HL-60 (cell line): ENCODE data around the gene FRMD5.
"Not testable (repeated sequence)": the region's sequence is repeated elsewhere in the genome, so short reads cannot be mapped to it uniquely, and the experiment has no call there.

Source experiments
- DNase-seq, 2 experiments: peaks; one replicate each; pipeline ENCODE4 v3.0.0-alpha.2; 2010 to 2020; ENCODE audit warnings: low read depth in 1 of 2, low spot score in 1 of 2
- H3K27ac ChIP-seq: fragments of 250-450 bp; sonication (Bioruptor Pico); replicated peaks from 2 replicates; pipeline ENCODE4 v1.5.1; 2020; ENCODE audit warnings: mild to moderate bottlenecking, moderate library complexity
- H3K27me3 ChIP-seq: fragments of 250-450 bp; sonication (Bioruptor Pico); 2 replicates; pipeline ENCODE4 v1.5.1; 2021; ENCODE audit warnings: mild to moderate bottlenecking, moderate library complexity; ENCODE audit not compliant: insufficient read depth, poor library complexity, severe bottlenecking
- H3K4me3 ChIP-seq: replicated peaks from 2 replicates; pipeline ENCODE4 v1.5.1; 2011; ENCODE audit warnings: mild to moderate bottlenecking, control low read depth, low read length; ENCODE audit not compliant: insufficient read depth
- GABPA ChIP-seq: IDR thresholded peaks from 2 replicates; pipeline ENCODE4 v1.6.1; 2012; ENCODE audit warnings: low read depth
- POLR2AphosphoS5 ChIP-seq: IDR thresholded peaks from 2 replicates; pipeline ENCODE4 v1.6.1; 2012; ENCODE audit warnings: low read depth
- SPI1 ChIP-seq: IDR thresholded peaks from 2 replicates; pipeline ENCODE4 v1.6.1; 2012; ENCODE audit warnings: low read depth, mild to moderate bottlenecking, borderline replicate concordance
- TF ChIP-seq, protein P1 (sequence below): IDR thresholded peaks from 2 replicates; pipeline ENCODE4 v1.6.1; 2012; ENCODE audit warnings: low read depth; ENCODE audit not compliant: insufficient replicate concordance
- TF ChIP-seq, protein P2 (sequence below): IDR thresholded peaks from one replicate; pipeline ENCODE4 v1.5.1; 2011; ENCODE audit warnings: low read length, control low read depth, inconsistent platforms; ENCODE audit not compliant: insufficient read depth

FRMD5 gene

DNA sequence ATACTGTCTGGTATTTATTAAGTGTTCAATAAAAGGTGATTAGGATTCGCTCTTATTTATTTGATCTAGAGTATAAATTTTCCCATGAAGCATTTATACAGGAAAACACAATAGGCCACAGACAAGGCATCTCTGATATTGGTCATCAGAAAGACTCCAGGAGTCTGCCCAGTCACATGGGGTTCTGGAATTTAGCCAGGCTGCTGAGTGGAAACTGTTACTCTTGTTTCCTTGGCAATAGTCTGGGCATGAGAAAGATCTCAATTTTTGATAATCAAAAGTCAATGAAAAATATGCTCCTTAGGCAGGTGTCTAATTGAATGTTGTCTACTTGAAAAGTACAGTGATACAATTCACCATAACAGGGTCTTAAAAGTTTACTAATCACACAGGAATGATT, 161.2 kb downstream of the FRMD5 start:
- Histone ChIP-seq H3K4me3 (no peak overlapping the region), H3K27me3 (peaks cover 6% of the 10 kb centered on the region), H3K27ac (no peak overlapping the region)
- DNase-seq: no peak
- TF ChIP-seq, protein P1, sequence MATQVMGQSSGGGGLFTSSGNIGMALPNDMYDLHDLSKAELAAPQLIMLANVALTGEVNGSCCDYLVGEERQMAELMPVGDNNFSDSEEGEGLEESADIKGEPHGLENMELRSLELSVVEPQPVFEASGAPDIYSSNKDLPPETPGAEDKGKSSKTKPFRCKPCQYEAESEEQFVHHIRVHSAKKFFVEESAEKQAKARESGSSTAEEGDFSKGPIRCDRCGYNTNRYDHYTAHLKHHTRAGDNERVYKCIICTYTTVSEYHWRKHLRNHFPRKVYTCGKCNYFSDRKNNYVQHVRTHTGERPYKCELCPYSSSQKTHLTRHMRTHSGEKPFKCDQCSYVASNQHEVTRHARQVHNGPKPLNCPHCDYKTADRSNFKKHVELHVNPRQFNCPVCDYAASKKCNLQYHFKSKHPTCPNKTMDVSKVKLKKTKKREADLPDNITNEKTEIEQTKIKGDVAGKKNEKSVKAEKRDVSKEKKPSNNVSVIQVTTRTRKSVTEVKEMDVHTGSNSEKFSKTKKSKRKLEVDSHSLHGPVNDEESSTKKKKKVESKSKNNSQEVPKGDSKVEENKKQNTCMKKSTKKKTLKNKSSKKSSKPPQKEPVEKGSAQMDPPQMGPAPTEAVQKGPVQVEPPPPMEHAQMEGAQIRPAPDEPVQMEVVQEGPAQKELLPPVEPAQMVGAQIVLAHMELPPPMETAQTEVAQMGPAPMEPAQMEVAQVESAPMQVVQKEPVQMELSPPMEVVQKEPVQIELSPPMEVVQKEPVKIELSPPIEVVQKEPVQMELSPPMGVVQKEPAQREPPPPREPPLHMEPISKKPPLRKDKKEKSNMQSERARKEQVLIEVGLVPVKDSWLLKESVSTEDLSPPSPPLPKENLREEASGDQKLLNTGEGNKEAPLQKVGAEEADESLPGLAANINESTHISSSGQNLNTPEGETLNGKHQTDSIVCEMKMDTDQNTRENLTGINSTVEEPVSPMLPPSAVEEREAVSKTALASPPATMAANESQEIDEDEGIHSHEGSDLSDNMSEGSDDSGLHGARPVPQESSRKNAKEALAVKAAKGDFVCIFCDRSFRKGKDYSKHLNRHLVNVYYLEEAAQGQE: no peak
- TF ChIP-seq, protein P2, sequence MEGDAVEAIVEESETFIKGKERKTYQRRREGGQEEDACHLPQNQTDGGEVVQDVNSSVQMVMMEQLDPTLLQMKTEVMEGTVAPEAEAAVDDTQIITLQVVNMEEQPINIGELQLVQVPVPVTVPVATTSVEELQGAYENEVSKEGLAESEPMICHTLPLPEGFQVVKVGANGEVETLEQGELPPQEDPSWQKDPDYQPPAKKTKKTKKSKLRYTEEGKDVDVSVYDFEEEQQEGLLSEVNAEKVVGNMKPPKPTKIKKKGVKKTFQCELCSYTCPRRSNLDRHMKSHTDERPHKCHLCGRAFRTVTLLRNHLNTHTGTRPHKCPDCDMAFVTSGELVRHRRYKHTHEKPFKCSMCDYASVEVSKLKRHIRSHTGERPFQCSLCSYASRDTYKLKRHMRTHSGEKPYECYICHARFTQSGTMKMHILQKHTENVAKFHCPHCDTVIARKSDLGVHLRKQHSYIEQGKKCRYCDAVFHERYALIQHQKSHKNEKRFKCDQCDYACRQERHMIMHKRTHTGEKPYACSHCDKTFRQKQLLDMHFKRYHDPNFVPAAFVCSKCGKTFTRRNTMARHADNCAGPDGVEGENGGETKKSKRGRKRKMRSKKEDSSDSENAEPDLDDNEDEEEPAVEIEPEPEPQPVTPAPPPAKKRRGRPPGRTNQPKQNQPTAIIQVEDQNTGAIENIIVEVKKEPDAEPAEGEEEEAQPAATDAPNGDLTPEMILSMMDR: no peak
- TF ChIP-seq GABPA: no peak
- TF ChIP-seq SPI1: no peak
- no peak for TF ChIP-seq POLR2AphosphoS5

DNA sequence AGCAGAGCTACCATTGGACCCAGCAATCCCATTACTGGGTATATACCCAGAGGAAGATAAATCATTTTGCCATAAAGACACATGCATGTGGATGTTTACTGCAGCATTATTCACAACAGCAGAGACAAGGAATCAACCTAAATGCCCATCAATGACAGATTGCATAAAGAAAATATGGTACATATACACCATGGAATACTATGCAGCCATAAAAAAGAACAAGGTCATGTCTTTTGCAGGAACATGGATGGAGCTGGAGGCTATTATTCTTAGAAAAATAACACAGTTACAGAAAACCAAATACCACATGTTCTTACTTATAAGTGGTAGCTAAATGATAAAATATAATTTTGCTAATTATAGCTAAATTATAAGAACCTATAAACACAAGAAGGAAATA, 162.3 kb downstream of the FRMD5 start:
- H3K27me3 ChIP-seq, H3K27ac ChIP-seq, DNase-seq, H3K4me3 ChIP-seq: not testable (repeated sequence)

DNA sequence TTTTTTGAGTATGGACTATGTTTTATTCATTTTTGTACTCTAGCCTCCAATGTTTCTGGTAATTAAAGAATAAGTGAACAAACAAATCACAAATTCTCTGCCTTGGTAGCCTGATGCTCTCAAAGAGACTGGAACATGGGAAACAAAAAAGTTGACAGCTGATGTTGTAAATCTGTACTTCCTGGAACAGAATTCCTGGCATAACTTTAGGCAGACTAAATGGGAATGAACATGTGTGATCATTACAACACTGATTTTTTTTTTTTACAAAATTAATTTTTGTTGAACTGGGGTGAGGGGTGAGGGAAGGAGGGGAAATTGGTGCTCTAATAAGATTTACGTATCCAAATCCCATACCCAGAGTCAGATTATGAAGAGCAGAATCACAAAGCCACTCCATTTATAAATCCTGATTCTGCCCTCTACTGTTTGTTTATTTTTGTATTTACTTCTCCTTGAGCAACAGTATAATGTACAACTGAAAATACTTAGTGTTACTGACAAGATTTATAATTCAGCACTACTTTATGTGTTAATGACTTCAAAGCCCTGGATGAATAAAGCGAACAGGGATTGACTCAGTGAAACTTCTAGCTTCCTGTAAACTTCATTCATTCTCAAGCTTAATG, 165.0 kb downstream of the FRMD5 start:
- Histone ChIP-seq H3K4me3 (no peak overlapping the region), H3K27ac (no peak overlapping the region), H3K27me3 (no peaks in the 10 kb centered on the region)
- DNase-seq: no peak
- TF ChIP-seq, protein P2: no peak
- no peak for TF ChIP-seq POLR2AphosphoS5
- TF ChIP-seq, protein P1: no peak
- no peak for TF ChIP-seq GABPA
- TF ChIP-seq SPI1: no peak

DNA sequence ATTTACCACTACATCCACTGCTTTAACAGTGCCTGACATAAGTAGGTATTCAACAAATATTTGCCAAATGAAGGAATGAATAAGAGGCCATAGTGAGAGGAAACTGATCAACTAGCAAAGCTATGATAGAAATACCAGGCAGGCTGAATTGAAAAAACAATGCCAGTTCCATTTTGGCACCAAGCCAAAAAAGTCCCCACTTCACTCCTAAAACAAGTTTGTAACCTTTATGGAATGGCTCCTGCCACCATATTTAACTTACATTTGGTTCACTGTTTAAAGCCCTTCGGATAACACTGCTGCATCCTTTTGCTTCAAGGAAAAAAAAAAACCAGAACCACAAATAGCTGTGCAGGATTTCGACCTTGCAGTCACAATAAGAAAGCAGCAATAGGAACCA, 166.1 kb downstream of the FRMD5 start:
- no peak overlapping the region for H3K4me3 ChIP-seq
- H3K27ac ChIP-seq: no peak overlapping the region
- no peaks in the 10 kb centered on the region for H3K27me3 ChIP-seq
- TF ChIP-seq, protein P1: no peak
- TF ChIP-seq, protein P2: no peak
- no peak for TF ChIP-seq SPI1
- no peak for DNase-seq
